HG03558 (cell line): ENCODE data around the gene GRK5.

ENCODE experiments used
- ATAC-seq: cut with Tn5 transposase; IDR thresholded peaks from one replicate; pipeline ENCODE4 v1.9.1; 2021; ENCODE audit warnings: moderate number of reproducible peaks; ENCODE audit not compliant: unreplicated experiment; ENCODE audit errors: extremely low read depth

GRK5 gene

GRCh38 chr10:119370111-119370741 is 162.9 kb downstream of the GRK5 start:
- no peak for ATAC-seq

- no peak for ATAC-seq
These were observed 163.8 kb downstream of the GRK5 start for GRCh38 chr10:119370972-119371703.

GRCh38 chr10:119371704-119372663 is 164.6 kb downstream of the GRK5 start:
- no peak for ATAC-seq

- ATAC-seq: no peak
These were observed 166.1 kb downstream of the GRK5 start for GRCh38 chr10:119373294-119374102.

GRCh38 chr10:119374236-119374635 is 166.9 kb downstream of the GRK5 start:
- no peak for ATAC-seq

GRCh38 chr10:119375574-119376272 is 168.4 kb downstream of the GRK5 start:
- no peak for ATAC-seq

GRCh38 chr10:119377451-119377957 is 170.1 kb downstream of the GRK5 start:
- no peak for ATAC-seq

- no peak for ATAC-seq
These were observed 170.8 kb downstream of the GRK5 start for GRCh38 chr10:119377958-119378736.

- ATAC-seq: no peak
These were observed 171.3 kb downstream of the GRK5 start for GRCh38 chr10:119378737-119379067.

GRCh38 chr10:119379466-119380071 is 172.2 kb downstream of the GRK5 start:
- no peak for ATAC-seq

GRCh38 chr10:119383174-119383856 is 175.9 kb downstream of the GRK5 start:
- ATAC-seq: no peak

- ATAC-seq: no peak
These were observed 176.8 kb downstream of the GRK5 start for GRCh38 chr10:119384127-119384526.

- ATAC-seq: no peak
These were observed 179.3 kb downstream of the GRK5 start for GRCh38 chr10:119386666-119387065.

- no peak for ATAC-seq
These were observed 181.5 kb downstream of the GRK5 start for GRCh38 chr10:119388849-119389345.

- ATAC-seq: no peak
These were observed 184.3 kb downstream of the GRK5 start for GRCh38 chr10:119391440-119392251.

GRCh38 chr10:119393019-119393418 is 185.6 kb downstream of the GRK5 start:
- no peak for ATAC-seq

GRCh38 chr10:119393421-119393820 is 186.1 kb downstream of the GRK5 start:
- ATAC-seq: no peak
